ENCODE data around the gene PLTP. TPM values are rescaled to one million over a fixed set of nuclear protein-coding genes. Genes with fewer than 3 reads are reported as not detected.
A peak's percentile ranks its signal among the peaks of the same experiment; 100 is the strongest.

PLTP gene
- total and polyA plus RNA-seq, 2 of the 13 experiments (the other 11 are each of a cell fraction or from before 2014, with no cell fraction given): 16.9 to 28.6 TPM

DNA sequence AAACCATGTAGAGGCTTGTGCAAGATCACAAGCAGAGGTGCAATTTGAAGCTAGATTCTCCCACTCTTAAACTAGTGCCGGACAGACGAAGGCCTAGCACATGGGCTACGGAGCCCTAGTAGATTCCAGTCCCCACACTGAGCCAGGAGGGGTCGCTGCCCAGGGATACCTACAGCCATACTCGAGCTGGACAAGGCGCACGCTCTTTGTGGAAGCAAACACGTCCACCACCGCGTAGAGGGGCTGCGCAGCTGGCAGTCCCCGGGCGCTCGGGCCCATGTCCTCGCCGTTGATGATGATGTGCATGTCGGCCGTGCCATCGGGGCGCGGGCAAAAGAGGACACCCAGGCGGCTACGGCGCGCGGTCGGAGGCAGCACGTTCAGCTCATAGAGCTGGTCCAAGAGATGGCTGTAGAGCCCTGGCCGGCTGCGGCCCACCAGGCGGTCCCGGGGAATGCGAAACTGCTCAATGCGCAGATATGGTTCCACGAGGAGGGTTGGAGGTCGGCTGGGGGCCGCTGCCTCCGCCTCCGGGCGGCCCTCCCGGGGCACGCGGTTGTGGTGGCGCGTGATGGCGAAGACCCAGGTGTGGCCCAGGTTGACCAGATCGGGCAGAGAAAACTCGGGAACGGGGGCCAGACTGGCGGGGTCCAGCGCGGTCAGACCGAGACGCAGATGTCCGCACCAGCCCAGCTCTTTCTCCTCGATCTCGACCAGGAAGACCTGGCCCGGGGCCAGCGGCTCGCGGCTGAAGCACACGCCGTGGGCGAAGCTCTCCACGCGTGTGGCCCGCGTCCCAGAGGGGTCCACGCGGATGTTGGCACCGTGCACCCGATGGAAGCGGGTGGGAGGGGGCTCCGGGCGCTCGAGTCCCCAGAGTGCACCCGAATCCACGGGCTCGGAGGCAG lies 21.6 kb downstream of the PLTP start (continued):
- TF ChIP-seq, protein P1, sequence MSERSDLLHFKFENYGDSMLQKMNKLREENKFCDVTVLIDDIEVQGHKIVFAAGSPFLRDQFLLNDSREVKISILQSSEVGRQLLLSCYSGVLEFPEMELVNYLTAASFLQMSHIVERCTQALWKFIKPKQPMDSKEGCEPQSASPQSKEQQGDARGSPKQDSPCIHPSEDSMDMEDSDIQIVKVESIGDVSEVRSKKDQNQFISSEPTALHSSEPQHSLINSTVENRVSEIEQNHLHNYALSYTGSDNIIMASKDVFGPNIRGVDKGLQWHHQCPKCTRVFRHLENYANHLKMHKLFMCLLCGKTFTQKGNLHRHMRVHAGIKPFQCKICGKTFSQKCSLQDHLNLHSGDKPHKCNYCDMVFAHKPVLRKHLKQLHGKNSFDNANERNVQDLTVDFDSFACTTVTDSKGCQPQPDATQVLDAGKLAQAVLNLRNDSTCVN (CRISPR knock-in tag; IDR thresholded peaks at IDR 0.05; ENCODE audit: borderline replicate concordance): peak; percentile 88; the same call in 1 of the 2 replicates
- TF ChIP-seq ZMYM3 (CRISPR knock-in tag; IDR thresholded peaks at IDR 0.05) (0 out of 2 replicates have a peak, but pooled peaks have one; percentile 47), ZMYM4 (CRISPR knock-in tag; IDR thresholded peaks at IDR 0.05) (peak; percentile 73), ZNF251 (CRISPR knock-in tag; IDR thresholded peaks at IDR 0.05) (peak; percentile 6; the same call in 1 of the 2 replicates), BCL6 (CRISPR knock-in tag; IDR thresholded peaks at IDR 0.05) (peak; percentile 55; the same call in 1 of the 2 replicates), GTF3A (CRISPR knock-in tag; conservative IDR thresholded peaks at IDR 0.05) (no peak), MIXL1 (CRISPR knock-in tag; IDR thresholded peaks at IDR 0.05) (peak; percentile 51; the same call in 1 of the 2 replicates), ZSCAN31 (CRISPR knock-in tag; IDR thresholded peaks at IDR 0.05; ENCODE audit: low read depth) (no peak; the same call in 1 of the 2 replicates), TSC22D2 (CRISPR knock-in tag; IDR thresholded peaks at IDR 0.05; ENCODE audit: borderline replicate concordance) (peak; percentile 93; the same call in 1 of the 2 replicates), MXI1 (IDR thresholded peaks at IDR 0.05; ENCODE audit: borderline replicate concordance, low read depth, low read length) (peak; percentile 82; the same call in 1 of the 3 replicates), ZNF256 (CRISPR knock-in tag; conservative IDR thresholded peaks at IDR 0.05) (no peak), KLF15 (CRISPR knock-in tag; IDR thresholded peaks at IDR 0.05; ENCODE audit: borderline replicate concordance) (peak; percentile 64; the same call in 1 of the 2 replicates)
- TF ChIP-seq, protein P2, sequence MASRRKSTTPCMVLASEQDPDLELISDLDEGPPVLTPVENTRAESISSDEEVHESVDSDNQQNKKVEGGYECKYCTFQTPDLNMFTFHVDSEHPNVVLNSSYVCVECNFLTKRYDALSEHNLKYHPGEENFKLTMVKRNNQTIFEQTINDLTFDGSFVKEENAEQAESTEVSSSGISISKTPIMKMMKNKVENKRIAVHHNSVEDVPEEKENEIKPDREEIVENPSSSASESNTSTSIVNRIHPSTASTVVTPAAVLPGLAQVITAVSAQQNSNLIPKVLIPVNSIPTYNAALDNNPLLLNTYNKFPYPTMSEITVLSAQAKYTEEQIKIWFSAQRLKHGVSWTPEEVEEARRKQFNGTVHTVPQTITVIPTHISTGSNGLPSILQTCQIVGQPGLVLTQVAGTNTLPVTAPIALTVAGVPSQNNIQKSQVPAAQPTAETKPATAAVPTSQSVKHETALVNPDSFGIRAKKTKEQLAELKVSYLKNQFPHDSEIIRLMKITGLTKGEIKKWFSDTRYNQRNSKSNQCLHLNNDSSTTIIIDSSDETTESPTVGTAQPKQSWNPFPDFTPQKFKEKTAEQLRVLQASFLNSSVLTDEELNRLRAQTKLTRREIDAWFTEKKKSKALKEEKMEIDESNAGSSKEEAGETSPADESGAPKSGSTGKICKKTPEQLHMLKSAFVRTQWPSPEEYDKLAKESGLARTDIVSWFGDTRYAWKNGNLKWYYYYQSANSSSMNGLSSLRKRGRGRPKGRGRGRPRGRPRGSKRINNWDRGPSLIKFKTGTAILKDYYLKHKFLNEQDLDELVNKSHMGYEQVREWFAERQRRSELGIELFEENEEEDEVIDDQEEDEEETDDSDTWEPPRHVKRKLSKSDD (CRISPR knock-in tag; IDR thresholded peaks at IDR 0.05; ENCODE audit: low read depth): peak; percentile 39; the same call in 1 of the 2 replicates
- TF ChIP-seq, protein P3, sequence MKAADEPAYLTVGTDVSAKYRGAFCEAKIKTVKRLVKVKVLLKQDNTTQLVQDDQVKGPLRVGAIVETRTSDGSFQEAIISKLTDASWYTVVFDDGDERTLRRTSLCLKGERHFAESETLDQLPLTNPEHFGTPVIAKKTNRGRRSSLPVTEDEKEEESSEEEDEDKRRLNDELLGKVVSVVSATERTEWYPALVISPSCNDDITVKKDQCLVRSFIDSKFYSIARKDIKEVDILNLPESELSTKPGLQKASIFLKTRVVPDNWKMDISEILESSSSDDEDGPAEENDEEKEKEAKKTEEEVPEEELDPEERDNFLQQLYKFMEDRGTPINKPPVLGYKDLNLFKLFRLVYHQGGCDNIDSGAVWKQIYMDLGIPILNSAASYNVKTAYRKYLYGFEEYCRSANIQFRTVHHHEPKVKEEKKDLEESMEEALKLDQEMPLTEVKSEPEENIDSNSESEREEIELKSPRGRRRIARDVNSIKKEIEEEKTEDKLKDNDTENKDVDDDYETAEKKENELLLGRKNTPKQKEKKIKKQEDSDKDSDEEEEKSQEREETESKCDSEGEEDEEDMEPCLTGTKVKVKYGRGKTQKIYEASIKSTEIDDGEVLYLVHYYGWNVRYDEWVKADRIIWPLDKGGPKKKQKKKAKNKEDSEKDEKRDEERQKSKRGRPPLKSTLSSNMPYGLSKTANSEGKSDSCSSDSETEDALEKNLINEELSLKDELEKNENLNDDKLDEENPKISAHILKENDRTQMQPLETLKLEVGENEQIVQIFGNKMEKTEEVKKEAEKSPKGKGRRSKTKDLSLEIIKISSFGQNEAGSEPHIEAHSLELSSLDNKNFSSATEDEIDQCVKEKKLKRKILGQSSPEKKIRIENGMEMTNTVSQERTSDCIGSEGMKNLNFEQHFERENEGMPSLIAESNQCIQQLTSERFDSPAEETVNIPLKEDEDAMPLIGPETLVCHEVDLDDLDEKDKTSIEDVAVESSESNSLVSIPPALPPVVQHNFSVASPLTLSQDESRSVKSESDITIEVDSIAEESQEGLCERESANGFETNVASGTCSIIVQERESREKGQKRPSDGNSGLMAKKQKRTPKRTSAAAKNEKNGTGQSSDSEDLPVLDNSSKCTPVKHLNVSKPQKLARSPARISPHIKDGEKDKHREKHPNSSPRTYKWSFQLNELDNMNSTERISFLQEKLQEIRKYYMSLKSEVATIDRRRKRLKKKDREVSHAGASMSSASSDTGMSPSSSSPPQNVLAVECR (CRISPR knock-in tag; IDR thresholded peaks at IDR 0.05; ENCODE audit: borderline replicate concordance): peak; percentile 49
- TF ChIP-seq, protein P4, sequence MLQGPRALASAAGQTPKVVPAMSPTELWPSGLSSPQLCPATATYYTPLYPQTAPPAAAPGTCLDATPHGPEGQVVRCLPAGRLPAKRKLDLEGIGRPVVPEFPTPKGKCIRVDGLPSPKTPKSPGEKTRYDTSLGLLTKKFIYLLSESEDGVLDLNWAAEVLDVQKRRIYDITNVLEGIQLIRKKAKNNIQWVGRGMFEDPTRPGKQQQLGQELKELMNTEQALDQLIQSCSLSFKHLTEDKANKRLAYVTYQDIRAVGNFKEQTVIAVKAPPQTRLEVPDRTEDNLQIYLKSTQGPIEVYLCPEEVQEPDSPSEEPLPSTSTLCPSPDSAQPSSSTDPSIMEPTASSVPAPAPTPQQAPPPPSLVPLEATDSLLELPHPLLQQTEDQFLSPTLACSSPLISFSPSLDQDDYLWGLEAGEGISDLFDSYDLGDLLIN (CRISPR knock-in tag; IDR thresholded peaks at IDR 0.05; ENCODE audit: borderline replicate concordance): no peak
- TF ChIP-seq, protein P5, sequence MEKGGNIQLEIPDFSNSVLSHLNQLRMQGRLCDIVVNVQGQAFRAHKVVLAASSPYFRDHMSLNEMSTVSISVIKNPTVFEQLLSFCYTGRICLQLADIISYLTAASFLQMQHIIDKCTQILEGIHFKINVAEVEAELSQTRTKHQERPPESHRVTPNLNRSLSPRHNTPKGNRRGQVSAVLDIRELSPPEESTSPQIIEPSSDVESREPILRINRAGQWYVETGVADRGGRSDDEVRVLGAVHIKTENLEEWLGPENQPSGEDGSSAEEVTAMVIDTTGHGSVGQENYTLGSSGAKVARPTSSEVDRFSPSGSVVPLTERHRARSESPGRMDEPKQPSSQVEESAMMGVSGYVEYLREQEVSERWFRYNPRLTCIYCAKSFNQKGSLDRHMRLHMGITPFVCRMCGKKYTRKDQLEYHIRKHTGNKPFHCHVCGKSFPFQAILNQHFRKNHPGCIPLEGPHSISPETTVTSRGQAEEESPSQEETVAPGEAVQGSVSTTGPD (CRISPR knock-in tag; IDR thresholded peaks at IDR 0.05): peak; percentile 67; the same call in 1 of the 2 replicates

Data from HepG2 (cell line).